AG04450 (cell line): ENCODE results near the gene PACSIN1. TPM values are rescaled to one million over a fixed set of nuclear protein-coding genes. Genes with fewer than 3 reads are reported as not detected.
A peak's percentile ranks its signal among the peaks of the same experiment; 100 is the strongest.

ENCODE experiments used
- CTCF ChIA-PET: fragments of 300-600, 350-600 bp; formaldehyde crosslinking; extraction: SDS; loops from one replicate; lab custom pipeline; 2022; ENCODE audit warnings: antibody characterized with exemption, inconsistent platforms; lab: Charles Lee
- POLR2A ChIA-PET: fragments of 350-600 bp; formaldehyde crosslinking; extraction: SDS; loops from one replicate; lab custom pipeline; 2021; ENCODE audit warnings: antibody characterized with exemption, inconsistent platforms; lab: Yijun Ruan, JAX
- DNase-seq: peaks from one replicate; pipeline ENCODE4 v3.0.0-alpha.2; 2011; ENCODE audit warnings: low read depth, low spot score
- H3K27ac ChIP-seq: one replicate; pipeline ENCODE4 v1.5.1; 2012; ENCODE audit warnings: low read depth, low read length, control low read depth
- H3K27me3 ChIP-seq: one replicate; pipeline ENCODE4 v1.6.0; 2012; ENCODE audit warnings: low read length; ENCODE audit not compliant: control insufficient read depth, insufficient read depth
- H3K4me3 ChIP-seq: 2 replicates; pipeline ENCODE4 v1.5.1; 2011; ENCODE audit warnings: mild to moderate bottlenecking, low read depth, low read length, control low read depth
- H3K9me3 ChIP-seq: 2 replicates; pipeline ENCODE4 v1.5.1; 2012; ENCODE audit warnings: low read length; ENCODE audit not compliant: control insufficient read depth, insufficient read depth
- CTCF ChIP-seq: IDR thresholded peaks from 2 replicates; pipeline ENCODE4 v1.5.1; 2011; ENCODE audit warnings: low read depth, low read length, control low read depth, inconsistent platforms
- polyA plus RNA-seq: library from polyadenylated mRNA; depleted of rRNA; stranded (reverse); fragments of >200 nt; gene quantifications from 2 replicates; pipeline ENCODE4 v1.2.3, GENCODE V29; 2011

PACSIN1 gene
- polyA plus RNA-seq, 1 experiment: not detected

GRCh38 chr6:34578445-34579262, 112.8 kb downstream of the PACSIN1 start:
- Histone ChIP-seq H3K27ac (no peak overlapping the region), H3K9me3 (no peaks in the 10 kb centered on the region), H3K4me3 (no peak overlapping the region), H3K27me3 (no peaks in the 10 kb centered on the region)
- TF ChIP-seq CTCF: no peak
- CTCF ChIA-PET: no interaction called here
- POLR2A ChIA-PET: interaction anchor here (0.6 kb wide), 1 partner anchor 137 kb away, joined by 3 read pairs; no protein-coding TSS in a partner anchor
- DNase-seq: no peak

DNA sequence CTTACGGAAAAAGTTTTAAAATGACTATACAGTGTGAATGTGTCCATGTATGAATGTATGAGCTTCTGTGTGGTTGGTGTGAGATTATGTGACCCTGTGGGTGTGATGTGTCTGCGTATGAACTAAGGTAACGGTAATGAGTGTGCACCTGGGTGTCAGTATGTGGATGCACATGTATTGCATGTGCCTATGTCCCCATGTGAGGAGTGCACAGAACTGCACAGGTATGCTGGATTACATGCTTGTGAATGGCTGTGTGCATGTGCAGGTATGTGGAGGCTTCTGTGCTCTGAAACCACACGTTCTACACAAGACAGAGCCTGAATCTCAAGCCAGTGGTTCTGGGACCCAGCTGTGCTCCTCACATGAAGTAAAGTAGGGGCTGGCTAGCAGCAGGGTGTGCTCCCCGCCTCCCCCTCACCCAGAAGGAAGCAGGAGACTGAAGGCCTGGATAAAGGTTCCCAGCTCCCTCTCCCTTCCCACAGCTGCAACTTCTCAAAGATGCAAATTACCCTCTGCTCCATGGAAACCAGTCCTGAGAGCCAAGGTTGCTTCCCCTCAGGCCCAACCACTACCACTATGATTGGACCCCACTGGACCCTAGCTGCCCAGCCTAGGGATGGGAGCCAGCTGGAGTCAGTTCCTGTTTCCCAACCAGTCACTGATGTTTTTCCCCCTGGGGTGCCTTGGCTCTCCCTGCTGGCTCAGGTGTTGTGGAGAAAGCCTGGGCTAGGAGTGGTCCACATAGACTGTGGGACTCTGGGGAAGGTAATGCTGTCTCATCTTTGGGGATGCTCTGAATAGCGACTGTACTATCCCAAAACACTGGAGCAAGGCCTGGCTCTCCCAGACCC, 115.1 kb downstream of the PACSIN1 start:
- H3K27ac ChIP-seq: no peak overlapping the region
- CTCF ChIA-PET: no interaction called here
- H3K4me3 ChIP-seq: no peak overlapping the region
- no peak for DNase-seq
- no peak for TF ChIP-seq CTCF
- H3K9me3 ChIP-seq: no peaks in the 10 kb centered on the region
- POLR2A ChIA-PET: interaction anchor here (1.0 kb wide), 1 partner anchor 27 kb away, joined by 3 read pairs; no protein-coding TSS in a partner anchor
- no peaks in the 10 kb centered on the region for H3K27me3 ChIP-seq

GRCh38 chr6:34581561-34581920, 115.7 kb downstream of the PACSIN1 start:
- TF ChIP-seq CTCF: no peak
- no peak for DNase-seq
- POLR2A ChIA-PET: no interaction called here
- H3K9me3 ChIP-seq: no peaks in the 10 kb centered on the region
- H3K27ac ChIP-seq: no peak overlapping the region
- no peak overlapping the region for H3K4me3 ChIP-seq
- H3K27me3 ChIP-seq: no peaks in the 10 kb centered on the region
- CTCF ChIA-PET: no interaction called here

DNA sequence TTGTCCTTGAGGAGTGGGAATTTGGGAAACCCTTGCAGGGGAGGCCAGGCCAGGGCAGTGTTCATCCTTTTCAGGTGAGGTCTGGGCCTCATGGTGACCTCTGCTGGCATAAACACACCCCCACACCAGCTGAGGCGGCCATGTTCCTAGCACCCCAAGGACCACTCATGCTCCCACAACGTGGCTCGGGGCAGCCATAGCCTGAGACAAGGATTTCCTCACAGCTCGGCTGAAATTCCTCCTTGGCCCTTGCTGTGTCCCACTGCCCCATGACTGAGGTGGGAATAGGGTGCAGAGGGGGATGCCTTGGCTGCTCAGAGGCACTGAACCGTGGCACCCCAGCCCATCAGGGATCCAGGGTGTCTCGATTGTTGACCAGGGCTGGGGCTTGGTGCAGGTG, 117.6 kb downstream of the PACSIN1 start:
- Histone ChIP-seq H3K9me3 (no peaks in the 10 kb centered on the region), H3K4me3 (no peak overlapping the region), H3K27ac (no peak overlapping the region), H3K27me3 (no peaks in the 10 kb centered on the region)
- peak; percentile 28; the same call in 1 of the 2 replicates for TF ChIP-seq CTCF
- CTCF ChIA-PET: no interaction called here
- no peak for DNase-seq
- POLR2A ChIA-PET: no interaction called here
